ENCODE data around the gene ABCF2. TPM values are rescaled to one million over a fixed set of nuclear protein-coding genes. Genes with fewer than 3 reads are reported as not detected.

ABCF2 gene
- total and polyA plus RNA-seq, 2 donors (not counting 1 experiment from before 2014, with no cell fraction given) = 16.1 to 30.2 TPM

DNA sequence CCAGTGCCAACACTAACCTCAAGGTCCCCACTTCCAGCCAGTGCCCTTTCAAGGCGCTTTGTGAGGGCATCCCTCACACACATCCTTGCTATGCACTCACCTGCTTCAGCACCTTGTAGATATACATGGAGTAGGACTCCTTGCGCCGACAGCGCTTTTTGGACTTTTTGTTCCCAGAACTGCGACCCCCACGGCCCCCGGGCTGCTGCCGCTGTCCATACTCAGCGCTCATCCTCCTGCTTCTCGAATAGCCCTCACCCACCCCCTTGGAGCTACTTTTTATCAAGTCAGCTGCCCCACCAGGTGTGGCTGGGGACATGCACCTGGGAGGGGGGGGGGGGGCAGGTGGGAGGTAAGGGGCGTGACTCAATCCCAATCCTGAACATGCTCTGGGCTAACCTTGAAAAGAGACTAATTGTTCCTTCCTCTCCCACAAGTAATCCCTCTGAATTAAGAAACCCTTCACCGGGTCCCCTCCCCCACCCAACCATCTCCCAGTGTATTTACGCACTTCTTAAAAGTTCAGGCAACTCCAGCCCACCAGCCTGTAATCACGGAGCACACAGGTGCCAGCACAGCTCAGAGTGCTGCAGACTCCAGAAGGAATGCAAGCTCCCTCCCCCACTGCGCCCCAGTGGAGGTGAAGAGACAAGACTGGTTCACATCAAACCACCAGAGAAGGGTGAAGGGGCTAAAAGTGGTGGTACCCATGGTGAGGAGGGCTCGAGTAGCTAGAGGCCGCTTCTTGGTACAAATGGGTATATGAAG lies 16.7 kb downstream of the ABCF2 start, which contains the start of gene H2BK1:
Gene H2BK1 (minus strand): TSS at position 402 of the 768 bp plus-strand sequence. CDS start 170 bp downstream, at position 232.
- 100% methylated on average over 5 of the region's 17 CpGs for WGBS (ENCODE audit: insufficient coverage)
- ChIA-PET CTCF (no interaction called here), POLR2A (no interaction called here)
- intact Hi-C loops (cut with micrococcal nuclease) = no loop called here
- ATAC-seq (ENCODE audit: low read depth) (no peak), DNase-seq (no peak)
- no peak within 1 kb of the TSS for H2AFZ ChIP-seq (ENCODE audit: insufficient read depth, low read depth, low read length, poor library complexity, severe bottlenecking)
- peaks cover 0 to 17% of the 10 kb centered on the region in 2 experiments for H3K36me3 ChIP-seq (replicated peaks in 1 of 2; ENCODE audit: control extremely low read depth in 1 of 2, control insufficient read depth in 1 of 2, extremely low read depth in 1 of 2, insufficient read depth in 2 of 2, low read length in 1 of 2)
- no peak within 1 kb of the TSS for H3K4me2 ChIP-seq (replicated peaks; ENCODE audit: low read depth, low read length, poor library complexity, severe bottlenecking)
- H3K4me1 ChIP-seq (ENCODE audit: control insufficient read depth in 2 of 2, insufficient read depth in 2 of 2, low read length in 2 of 2) = no peaks in the 10 kb centered on the region
- no peak within 1 kb of the TSS for H3K4me3 Mint-ChIP-seq
- H3K27me3 ChIP-seq (replicated peaks in 1 of 4; ENCODE audit: control extremely low read depth in 1 of 4, control insufficient read depth in 3 of 4, insufficient read depth in 4 of 4, low read length in 3 of 4) = peaks cover 0 to 8% (median 0%) of the 10 kb centered on the region in 4 experiments
- H3K27ac ChIP-seq (ENCODE audit: low read length in 2 of 2) = no peak within 1 kb of the TSS
- no peak for TF ChIP-seq EZH2 (IDR thresholded peaks at IDR 0.05; ENCODE audit: borderline replicate concordance, insufficient read depth, low read depth, low read length, poor library complexity, severe bottlenecking)
- TF ChIP-seq, protein P1, sequence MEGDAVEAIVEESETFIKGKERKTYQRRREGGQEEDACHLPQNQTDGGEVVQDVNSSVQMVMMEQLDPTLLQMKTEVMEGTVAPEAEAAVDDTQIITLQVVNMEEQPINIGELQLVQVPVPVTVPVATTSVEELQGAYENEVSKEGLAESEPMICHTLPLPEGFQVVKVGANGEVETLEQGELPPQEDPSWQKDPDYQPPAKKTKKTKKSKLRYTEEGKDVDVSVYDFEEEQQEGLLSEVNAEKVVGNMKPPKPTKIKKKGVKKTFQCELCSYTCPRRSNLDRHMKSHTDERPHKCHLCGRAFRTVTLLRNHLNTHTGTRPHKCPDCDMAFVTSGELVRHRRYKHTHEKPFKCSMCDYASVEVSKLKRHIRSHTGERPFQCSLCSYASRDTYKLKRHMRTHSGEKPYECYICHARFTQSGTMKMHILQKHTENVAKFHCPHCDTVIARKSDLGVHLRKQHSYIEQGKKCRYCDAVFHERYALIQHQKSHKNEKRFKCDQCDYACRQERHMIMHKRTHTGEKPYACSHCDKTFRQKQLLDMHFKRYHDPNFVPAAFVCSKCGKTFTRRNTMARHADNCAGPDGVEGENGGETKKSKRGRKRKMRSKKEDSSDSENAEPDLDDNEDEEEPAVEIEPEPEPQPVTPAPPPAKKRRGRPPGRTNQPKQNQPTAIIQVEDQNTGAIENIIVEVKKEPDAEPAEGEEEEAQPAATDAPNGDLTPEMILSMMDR (IDR thresholded peaks at IDR 0.05) = no peak
- H3K4me1 Mint-ChIP-seq = no peaks in the 10 kb centered on the region
- no peak within 1 kb of the TSS for H3K27ac Mint-ChIP-seq
- H3K27me3 Mint-ChIP-seq = peaks cover 10% of the 10 kb centered on the region
- H4K20me1 ChIP-seq (ENCODE audit: control insufficient read depth, insufficient read depth, low read length, poor library complexity, severe bottlenecking) = no peaks in the 10 kb centered on the region
- no peaks in the 10 kb centered on the region for H3K9me3 Mint-ChIP-seq (ENCODE audit: insufficient read depth)
- no peaks in the 10 kb centered on the region for H3K79me2 ChIP-seq (ENCODE audit: control insufficient read depth, insufficient read depth, low read length)
- no peaks in the 10 kb centered on the region for H3K9me3 ChIP-seq (ENCODE audit: control extremely low read depth in 1 of 3, control insufficient read depth in 2 of 3, insufficient read depth in 1 of 3, low read length in 2 of 3)
- no peak within 1 kb of the TSS for H3K9ac ChIP-seq (ENCODE audit: low read length)
- no peak within 1 kb of the TSS for H3K4me3 ChIP-seq (ENCODE audit: control extremely low read depth in 1 of 5, extremely low read depth in 1 of 5, insufficient read depth in 1 of 5, low read depth in 2 of 5, low read length in 4 of 5)

DNA sequence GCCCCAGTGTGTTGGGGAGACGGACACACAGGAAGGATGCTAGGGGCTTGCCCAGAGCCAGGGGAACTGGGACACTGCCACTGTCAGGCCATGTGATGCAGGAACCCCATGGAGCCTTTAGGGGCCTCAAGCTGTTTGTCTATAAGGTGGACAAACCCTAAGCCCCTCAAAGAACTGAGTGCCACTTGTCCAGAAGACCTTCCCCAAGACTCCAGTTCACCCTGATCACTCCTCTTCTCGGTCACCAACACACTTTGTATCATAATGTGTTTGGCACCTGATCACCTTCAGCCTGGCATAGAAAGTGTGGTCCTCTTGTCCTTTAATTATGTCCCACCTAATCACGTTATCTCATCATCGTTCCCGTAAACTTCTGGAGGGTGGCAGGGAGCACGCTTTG lies 17.4 kb downstream of the ABCF2 start:
- POLR2A ChIA-PET = interaction anchor here (0.6 kb wide), 1 partner anchor 18 kb away, joined by 6 read pairs; no protein-coding TSS in a partner anchor
- Histone ChIP-seq H3K9me3 (ENCODE audit: control extremely low read depth in 1 of 3, control insufficient read depth in 2 of 3, insufficient read depth in 1 of 3, low read length in 2 of 3) (no peaks in the 10 kb centered on the region), H3K4me2 (replicated peaks; ENCODE audit: low read depth, low read length, poor library complexity, severe bottlenecking) (no peak overlapping the region), H3K27me3 (replicated peaks in 1 of 4; ENCODE audit: control extremely low read depth in 1 of 4, control insufficient read depth in 3 of 4, insufficient read depth in 4 of 4, low read length in 3 of 4) (peaks cover 0 to 14% (median 0%) of the 10 kb centered on the region in 4 experiments), H3K9ac (ENCODE audit: low read length) (no peak overlapping the region), H3K4me3 (ENCODE audit: control extremely low read depth in 1 of 5, extremely low read depth in 1 of 5, insufficient read depth in 1 of 5, low read depth in 2 of 5, low read length in 4 of 5) (no peak overlapping the region), H3K36me3 (replicated peaks in 1 of 2; ENCODE audit: control extremely low read depth in 1 of 2, control insufficient read depth in 1 of 2, extremely low read depth in 1 of 2, insufficient read depth in 2 of 2, low read length in 1 of 2) (peaks cover 0 to 11% of the 10 kb centered on the region in 2 experiments), H3K4me1 (ENCODE audit: control insufficient read depth in 2 of 2, insufficient read depth in 2 of 2, low read length in 2 of 2) (no peaks in the 10 kb centered on the region), H3K27ac (ENCODE audit: low read length in 2 of 2) (no peak overlapping the region), H2AFZ (ENCODE audit: insufficient read depth, low read depth, low read length, poor library complexity, severe bottlenecking) (no peak overlapping the region), H4K20me1 (ENCODE audit: control insufficient read depth, insufficient read depth, low read length, poor library complexity, severe bottlenecking) (no peaks in the 10 kb centered on the region), H3K79me2 (ENCODE audit: control insufficient read depth, insufficient read depth, low read length) (no peaks in the 10 kb centered on the region)
- intact Hi-C loops (cut with micrococcal nuclease) = no loop called here
- Mint-ChIP-seq H3K27me3 (peaks cover 16% of the 10 kb centered on the region), H3K9me3 (ENCODE audit: insufficient read depth) (no peaks in the 10 kb centered on the region), H3K4me3 (no peak overlapping the region), H3K4me1 (no peaks in the 10 kb centered on the region), H3K27ac (no peak overlapping the region)
- DNase-seq = no peak
- ATAC-seq (ENCODE audit: low read depth) = no peak
- TF ChIP-seq, protein P1 (IDR thresholded peaks at IDR 0.05) = no peak
- CTCF ChIA-PET = no interaction called here
- WGBS (ENCODE audit: insufficient coverage) = 93% methylated on average over 6 of the region's 6 CpGs
